HEK293T (cell line): ENCODE data around the gene NUDT4.
"Not testable (repeated sequence)": the region's sequence is repeated elsewhere in the genome, so short reads cannot be mapped to it uniquely, and the experiment has no call there.

ENCODE experiments used
- CTCF ChIA-PET: fragments of 350-600 bp; formaldehyde crosslinking; extraction: SDS; loops from one replicate; lab custom pipeline; 2021; ENCODE audit warnings: antibody characterized with exemption, inconsistent platforms; lab: Yijun Ruan, JAX
- POLR2A ChIA-PET: fragments of 350-600 bp; formaldehyde crosslinking; extraction: SDS; loops from one replicate; lab custom pipeline; 2020; ENCODE audit warnings: antibody characterized with exemption, inconsistent platforms; lab: Yijun Ruan, JAX
- DNase-seq: peaks from one replicate; pipeline ENCODE4 v3.0.0; 2012; ENCODE audit warnings: mixed read lengths; ENCODE audit errors: extremely low spot score
- ARNT ChIP-seq: fragments of 450-650 bp; IDR thresholded peaks from 2 replicates; pipeline ENCODE4 v1.6.1; 2017; ENCODE audit warnings: mild to moderate bottlenecking
- BHLHE40 ChIP-seq: fragments of 450-650 bp; IDR thresholded peaks from 2 replicates; pipeline ENCODE4 v1.6.1; 2016; ENCODE audit warnings: mild to moderate bottlenecking, moderate library complexity, borderline replicate concordance
- CTBP1 ChIP-seq: fragments of 450-650 bp; IDR thresholded peaks from 2 replicates; pipeline ENCODE4 v1.6.1; 2016; ENCODE audit warnings: borderline replicate concordance
- ELF4 ChIP-seq: fragments of 450-650 bp; IDR thresholded peaks from 2 replicates; pipeline ENCODE4 v1.6.1; 2017; ENCODE audit warnings: antibody characterized with exemption
- FOXA1 ChIP-seq: fragments of 450-650 bp; IDR thresholded peaks from 2 replicates; pipeline ENCODE4 v1.6.1; 2016; ENCODE audit warnings: mild to moderate bottlenecking
- FOXK2 ChIP-seq: fragments of 450-650 bp; IDR thresholded peaks from 2 replicates; pipeline ENCODE4 v1.6.1; 2016; ENCODE audit warnings: mild to moderate bottlenecking
- FOXM1 ChIP-seq: fragments of 450-650 bp; IDR thresholded peaks from 2 replicates; pipeline ENCODE4 v1.6.1; 2017; ENCODE audit warnings: mild to moderate bottlenecking, borderline replicate concordance
- HDGF ChIP-seq: fragments of 450-650 bp; IDR thresholded peaks from 2 replicates; pipeline ENCODE4 v1.6.1; 2017; ENCODE audit warnings: antibody characterized with exemption, borderline replicate concordance
- L3MBTL2 ChIP-seq: fragments of 450-650 bp; conservative IDR thresholded peaks from 2 replicates; pipeline ENCODE4 v1.6.1; 2016; ENCODE audit warnings: mild to moderate bottlenecking
- LEF1 ChIP-seq: fragments of 450-650 bp; IDR thresholded peaks from 2 replicates; pipeline ENCODE4 v1.6.1; 2017; ENCODE audit warnings: mild to moderate bottlenecking, borderline replicate concordance
- NFRKB ChIP-seq: fragments of 450-650 bp; IDR thresholded peaks from 2 replicates; pipeline ENCODE4 v1.6.1; 2016; ENCODE audit warnings: mild to moderate bottlenecking, moderate library complexity
- PKNOX1 ChIP-seq: fragments of 450-650 bp; IDR thresholded peaks from 2 replicates; pipeline ENCODE4 v1.6.1; 2016
- SP1 ChIP-seq: fragments of 450-650 bp; IDR thresholded peaks from 2 replicates; pipeline ENCODE4 v1.6.1; 2017
- SUZ12 ChIP-seq: fragments of 450-650 bp; IDR thresholded peaks from 2 replicates; pipeline ENCODE4 v1.6.1; 2016; ENCODE audit warnings: mild to moderate bottlenecking
- TARDBP ChIP-seq: fragments of 450-650 bp; IDR thresholded peaks from 2 replicates; pipeline ENCODE4 v1.6.1; 2016
- ZNF384 ChIP-seq: fragments of 450-650 bp; IDR thresholded peaks from 2 replicates; pipeline ENCODE4 v1.6.1; 2016

Gene NUDT4

GRCh38 chr12:93375906-93376305, 1.8 kb upstream of the NUDT4 start:
- no peak for DNase-seq
- no peak for TF ChIP-seq ARNT
- no peak for TF ChIP-seq SP1
- no peak for TF ChIP-seq BHLHE40
- TF ChIP-seq NFRKB = no peak
- POLR2A ChIA-PET = interaction anchor here (0.6 to 1.3 kb wide), 3 partner anchors 8 to 1811 kb away, joined by 3 to 5 read pairs (median 3); no protein-coding TSS in a partner anchor
- CTCF ChIA-PET = interaction anchor here (0.6 to 1.3 kb wide), 2 partner anchors 388 to 394 kb away, joined by 3 to 4 read pairs; no protein-coding TSS in a partner anchor

- POLR2A ChIA-PET = interaction anchor here (0.7 to 1.3 kb wide), 3 partner anchors 9 to 1112 kb away, joined by 3 to 5 read pairs (median 3); no protein-coding TSS in a partner anchor
- no peak for TF ChIP-seq HDGF
- TF ChIP-seq FOXK2 = no peak
- no peak for TF ChIP-seq ZNF384
- no peak for TF ChIP-seq LEF1
- no peak for TF ChIP-seq L3MBTL2
- TF ChIP-seq FOXM1 = no peak
- TF ChIP-seq CTBP1 = no peak
- no peak for TF ChIP-seq ELF4
- no peak for TF ChIP-seq ARNT
- no peak for TF ChIP-seq PKNOX1
- TF ChIP-seq BHLHE40 = no peak
- no peak for TF ChIP-seq SP1
- TF ChIP-seq TARDBP = no peak
- TF ChIP-seq NFRKB = no peak
- TF ChIP-seq SUZ12 = no peak
- no peak for TF ChIP-seq FOXA1
- peak; percentile 38 for DNase-seq
- CTCF ChIA-PET = interaction anchor here (0.6 to 1.3 kb wide), 3 partner anchors 30 to 389 kb away, joined by 4 read pairs; no protein-coding TSS in a partner anchor
Observed at GRCh38 chr12:93376436-93377251, 1.1 kb upstream of the NUDT4 start.

GRCh38 chr12:93378196-93378997, 672 bp downstream of the NUDT4 start:
- DNase-seq = peak; percentile 48
- CTCF ChIA-PET, POLR2A ChIA-PET: not testable (repeated sequence)
- TF ChIP-seq L3MBTL2 = peak; percentile 25; the same call in 1 of the 2 replicates

GRCh38 chr12:93378998-93379325, 1.2 kb downstream of the NUDT4 start:
- CTCF ChIA-PET = no interaction called here
- no peak for TF ChIP-seq SUZ12
- TF ChIP-seq CTBP1 = no peak
- no peak for TF ChIP-seq LEF1
- TF ChIP-seq FOXK2 = no peak
- TF ChIP-seq NFRKB = no peak
- no peak for TF ChIP-seq FOXA1
- no peak for TF ChIP-seq FOXM1
- no peak for TF ChIP-seq ARNT
- TF ChIP-seq SP1 = no peak
- TF ChIP-seq BHLHE40 = no peak
- TF ChIP-seq L3MBTL2 = no peak; the same call in 1 of the 2 replicates
- TF ChIP-seq TARDBP = no peak
- no peak for TF ChIP-seq ELF4
- TF ChIP-seq HDGF = no peak
- no peak for TF ChIP-seq PKNOX1
- no peak for TF ChIP-seq ZNF384
- no peak for DNase-seq
- POLR2A ChIA-PET = no interaction called here

GRCh38 chr12:93379326-93379980, 1.7 kb downstream of the NUDT4 start:
- no peak for TF ChIP-seq ELF4
- TF ChIP-seq CTBP1 = no peak
- no peak for TF ChIP-seq TARDBP
- no peak for TF ChIP-seq FOXK2
- TF ChIP-seq BHLHE40 = no peak
- ChIA-PET POLR2A (no interaction called here), CTCF (no interaction called here)
- DNase-seq = no peak

GRCh38 chr12:93379981-93380361, 2.2 kb downstream of the NUDT4 start:
- TF ChIP-seq TARDBP (no peak), FOXM1 (no peak), HDGF (no peak), L3MBTL2 (no peak), SUZ12 (no peak), LEF1 (no peak), CTBP1 (no peak), ELF4 (no peak)
- POLR2A ChIA-PET = no interaction called here
- CTCF ChIA-PET = no interaction called here
- no peak for DNase-seq
